Liver (tissue), 3 donors: ENCODE results near the gene RINL.

ENCODE experiments used
- EGR1 ChIP-seq, 2 donors: IDR thresholded peaks; 2 replicates each; pipeline ENCODE4 v1.6.1; 2016 to 2018; ENCODE audit warnings: antibody characterized with exemption in 2 of 2, low read depth in 2 of 2
- FOXA1 ChIP-seq: IDR thresholded peaks from 2 replicates; pipeline ENCODE4 v1.6.1; 2016; ENCODE audit warnings: antibody characterized with exemption
- GABPA ChIP-seq, 2 donors: IDR thresholded peaks in 1 of 2; conservative IDR thresholded peaks in 1 of 2; 2 replicates each; pipeline ENCODE4 v1.6.1; 2016; ENCODE audit warnings: antibody characterized with exemption in 2 of 2, mild to moderate bottlenecking in 1 of 2, moderate library complexity in 1 of 2
- HNF4A ChIP-seq, 2 donors: conservative IDR thresholded peaks; 2 replicates each; pipeline ENCODE4 v1.6.1; 2016; ENCODE audit warnings: antibody characterized with exemption in 2 of 2, mild to moderate bottlenecking in 2 of 2
- JUND ChIP-seq, 2 donors: IDR thresholded peaks; 2 replicates each; pipeline ENCODE4 v1.6.1; 2016; ENCODE audit warnings: antibody characterized with exemption in 2 of 2
- RAD21 ChIP-seq, 2 donors: IDR thresholded peaks; 2 replicates each; pipeline ENCODE4 v1.6.1; 2016; ENCODE audit warnings: antibody characterized with exemption in 2 of 2, mild to moderate bottlenecking in 2 of 2
- SP1 ChIP-seq: IDR thresholded peaks from 2 replicates; pipeline ENCODE4 v1.6.1; 2018; ENCODE audit warnings: antibody characterized with exemption, mild to moderate bottlenecking
- TAF1 ChIP-seq: conservative IDR thresholded peaks from 2 replicates; pipeline ENCODE4 v1.6.1; 2016; ENCODE audit warnings: antibody characterized with exemption, mild to moderate bottlenecking
- YY1 ChIP-seq: IDR thresholded peaks from 2 replicates; pipeline ENCODE4 v1.6.1; 2016; ENCODE audit warnings: antibody characterized with exemption, mild to moderate bottlenecking
- TF ChIP-seq, protein P1 (sequence below): fragments of 150-350 bp; IDR thresholded peaks from 2 replicates; pipeline ENCODE4 v1.5.1; 2017; ENCODE audit warnings: improper control_type of control experiment, low read depth, low read length; ENCODE audit not compliant: missing input control
- TF ChIP-seq, protein P2 (sequence below): IDR thresholded peaks from 2 replicates; pipeline ENCODE4 v1.6.1; 2016; ENCODE audit warnings: antibody characterized with exemption, mild to moderate bottlenecking
- TF ChIP-seq, protein P3 (sequence below): IDR thresholded peaks from 2 replicates; pipeline ENCODE4 v1.6.1; 2016; ENCODE audit warnings: antibody characterized with exemption
- TF ChIP-seq, protein P4 (sequence below): IDR thresholded peaks from 2 replicates; pipeline ENCODE4 v1.6.1; 2016; ENCODE audit warnings: antibody characterized with exemption
- TF ChIP-seq, protein P5 (sequence below): IDR thresholded peaks from 2 replicates; pipeline ENCODE4 v1.6.1; 2016; ENCODE audit warnings: antibody characterized with exemption
- donor health status: healthy.
- donor health status: healthy.

GRCh38 chr19:38826856-38827551 is 51.1 kb downstream of the RINL start:
- TF ChIP-seq, protein P1, sequence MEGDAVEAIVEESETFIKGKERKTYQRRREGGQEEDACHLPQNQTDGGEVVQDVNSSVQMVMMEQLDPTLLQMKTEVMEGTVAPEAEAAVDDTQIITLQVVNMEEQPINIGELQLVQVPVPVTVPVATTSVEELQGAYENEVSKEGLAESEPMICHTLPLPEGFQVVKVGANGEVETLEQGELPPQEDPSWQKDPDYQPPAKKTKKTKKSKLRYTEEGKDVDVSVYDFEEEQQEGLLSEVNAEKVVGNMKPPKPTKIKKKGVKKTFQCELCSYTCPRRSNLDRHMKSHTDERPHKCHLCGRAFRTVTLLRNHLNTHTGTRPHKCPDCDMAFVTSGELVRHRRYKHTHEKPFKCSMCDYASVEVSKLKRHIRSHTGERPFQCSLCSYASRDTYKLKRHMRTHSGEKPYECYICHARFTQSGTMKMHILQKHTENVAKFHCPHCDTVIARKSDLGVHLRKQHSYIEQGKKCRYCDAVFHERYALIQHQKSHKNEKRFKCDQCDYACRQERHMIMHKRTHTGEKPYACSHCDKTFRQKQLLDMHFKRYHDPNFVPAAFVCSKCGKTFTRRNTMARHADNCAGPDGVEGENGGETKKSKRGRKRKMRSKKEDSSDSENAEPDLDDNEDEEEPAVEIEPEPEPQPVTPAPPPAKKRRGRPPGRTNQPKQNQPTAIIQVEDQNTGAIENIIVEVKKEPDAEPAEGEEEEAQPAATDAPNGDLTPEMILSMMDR: no peak
- TF ChIP-seq, protein P2, sequence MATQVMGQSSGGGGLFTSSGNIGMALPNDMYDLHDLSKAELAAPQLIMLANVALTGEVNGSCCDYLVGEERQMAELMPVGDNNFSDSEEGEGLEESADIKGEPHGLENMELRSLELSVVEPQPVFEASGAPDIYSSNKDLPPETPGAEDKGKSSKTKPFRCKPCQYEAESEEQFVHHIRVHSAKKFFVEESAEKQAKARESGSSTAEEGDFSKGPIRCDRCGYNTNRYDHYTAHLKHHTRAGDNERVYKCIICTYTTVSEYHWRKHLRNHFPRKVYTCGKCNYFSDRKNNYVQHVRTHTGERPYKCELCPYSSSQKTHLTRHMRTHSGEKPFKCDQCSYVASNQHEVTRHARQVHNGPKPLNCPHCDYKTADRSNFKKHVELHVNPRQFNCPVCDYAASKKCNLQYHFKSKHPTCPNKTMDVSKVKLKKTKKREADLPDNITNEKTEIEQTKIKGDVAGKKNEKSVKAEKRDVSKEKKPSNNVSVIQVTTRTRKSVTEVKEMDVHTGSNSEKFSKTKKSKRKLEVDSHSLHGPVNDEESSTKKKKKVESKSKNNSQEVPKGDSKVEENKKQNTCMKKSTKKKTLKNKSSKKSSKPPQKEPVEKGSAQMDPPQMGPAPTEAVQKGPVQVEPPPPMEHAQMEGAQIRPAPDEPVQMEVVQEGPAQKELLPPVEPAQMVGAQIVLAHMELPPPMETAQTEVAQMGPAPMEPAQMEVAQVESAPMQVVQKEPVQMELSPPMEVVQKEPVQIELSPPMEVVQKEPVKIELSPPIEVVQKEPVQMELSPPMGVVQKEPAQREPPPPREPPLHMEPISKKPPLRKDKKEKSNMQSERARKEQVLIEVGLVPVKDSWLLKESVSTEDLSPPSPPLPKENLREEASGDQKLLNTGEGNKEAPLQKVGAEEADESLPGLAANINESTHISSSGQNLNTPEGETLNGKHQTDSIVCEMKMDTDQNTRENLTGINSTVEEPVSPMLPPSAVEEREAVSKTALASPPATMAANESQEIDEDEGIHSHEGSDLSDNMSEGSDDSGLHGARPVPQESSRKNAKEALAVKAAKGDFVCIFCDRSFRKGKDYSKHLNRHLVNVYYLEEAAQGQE: no peak
- TF ChIP-seq GABPA (IDR thresholded peaks at IDR 0.05 in 1 of 2, conservative IDR thresholded peaks at IDR 0.05 in 1 of 2): no peak
- TF ChIP-seq, protein P3, sequence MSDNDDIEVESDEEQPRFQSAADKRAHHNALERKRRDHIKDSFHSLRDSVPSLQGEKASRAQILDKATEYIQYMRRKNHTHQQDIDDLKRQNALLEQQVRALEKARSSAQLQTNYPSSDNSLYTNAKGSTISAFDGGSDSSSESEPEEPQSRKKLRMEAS: no peak
- no peak for TF ChIP-seq EGR1 (IDR thresholded peaks at IDR 0.05; ENCODE audit: low read depth in 2 of 2)
- TF ChIP-seq YY1: no peak
- TF ChIP-seq, protein P4, sequence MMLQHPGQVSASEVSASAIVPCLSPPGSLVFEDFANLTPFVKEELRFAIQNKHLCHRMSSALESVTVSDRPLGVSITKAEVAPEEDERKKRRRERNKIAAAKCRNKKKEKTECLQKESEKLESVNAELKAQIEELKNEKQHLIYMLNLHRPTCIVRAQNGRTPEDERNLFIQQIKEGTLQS: no peak
- no peak for TF ChIP-seq TAF1
- TF ChIP-seq RAD21 (IDR thresholded peaks at IDR 0.05): no peak
- no peak for TF ChIP-seq HNF4A (conservative IDR thresholded peaks at IDR 0.05)
- no peak for TF ChIP-seq SP1
- TF ChIP-seq FOXA1: no peak
- TF ChIP-seq, protein P5, sequence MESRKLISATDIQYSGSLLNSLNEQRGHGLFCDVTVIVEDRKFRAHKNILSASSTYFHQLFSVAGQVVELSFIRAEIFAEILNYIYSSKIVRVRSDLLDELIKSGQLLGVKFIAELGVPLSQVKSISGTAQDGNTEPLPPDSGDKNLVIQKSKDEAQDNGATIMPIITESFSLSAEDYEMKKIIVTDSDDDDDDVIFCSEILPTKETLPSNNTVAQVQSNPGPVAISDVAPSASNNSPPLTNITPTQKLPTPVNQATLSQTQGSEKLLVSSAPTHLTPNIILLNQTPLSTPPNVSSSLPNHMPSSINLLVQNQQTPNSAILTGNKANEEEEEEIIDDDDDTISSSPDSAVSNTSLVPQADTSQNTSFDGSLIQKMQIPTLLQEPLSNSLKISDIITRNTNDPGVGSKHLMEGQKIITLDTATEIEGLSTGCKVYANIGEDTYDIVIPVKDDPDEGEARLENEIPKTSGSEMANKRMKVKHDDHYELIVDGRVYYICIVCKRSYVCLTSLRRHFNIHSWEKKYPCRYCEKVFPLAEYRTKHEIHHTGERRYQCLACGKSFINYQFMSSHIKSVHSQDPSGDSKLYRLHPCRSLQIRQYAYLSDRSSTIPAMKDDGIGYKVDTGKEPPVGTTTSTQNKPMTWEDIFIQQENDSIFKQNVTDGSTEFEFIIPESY: no peak
- TF ChIP-seq JUND (IDR thresholded peaks at IDR 0.05): no peak
